Caco-2 (cell line): ENCODE results near the gene SHISAL2A. TPM values are rescaled to one million over a fixed set of nuclear protein-coding genes. Genes with fewer than 3 reads are reported as not detected.

Source experiments
- BruUV-seq: library from RNA; stranded (reverse); fragments of 400-500 nt; replicated peaks from 2 replicates; lab custom pipeline; 2021; lab: Mats Ljungman, UMichigan
- CTCF ChIA-PET: fragments of 300-600 bp; sonication (Branson Sonifier 250); formaldehyde crosslinking; loops from one replicate; lab custom pipeline; 2022; ENCODE audit warnings: antibody characterized with exemption; lab: Charles Lee
- POLR2A ChIA-PET: fragments of 300-600 bp; sonication (Branson Sonifier 250); formaldehyde crosslinking; loops from one replicate; lab custom pipeline; 2022; ENCODE audit warnings: antibody characterized with exemption; lab: Charles Lee
- DNase-seq, 2 experiments: peaks; one replicate each; pipeline versions ENCODE4 v3.0.0 to v3.0.0-alpha.2; 2020 to 2022
- H3K27me3 ChIP-seq: replicated peaks from 2 replicates; pipeline ENCODE4 v1.6.0; 2011; ENCODE audit warnings: low read length; ENCODE audit not compliant: control insufficient read depth, insufficient read depth
- H3K36me3 ChIP-seq: 2 replicates; pipeline ENCODE4 v1.5.1; 2011; ENCODE audit warnings: low read length; ENCODE audit not compliant: control insufficient read depth, insufficient read depth
- H3K4me1 ChIP-seq: fragments of 250-450 bp; sonication (Bioruptor Pico); 2 replicates; pipeline ENCODE4 v1.5.1; 2020; ENCODE audit warnings: mild to moderate bottlenecking
- H3K4me3 ChIP-seq: 2 replicates; pipeline ENCODE4 v1.5.1; 2011; ENCODE audit warnings: low read depth, mild to moderate bottlenecking, control low read depth, low read length
- H3K9me3 ChIP-seq: fragments of 250-450 bp; sonication (Bioruptor Pico); 2 replicates; pipeline ENCODE4 v1.5.1; 2020; ENCODE audit warnings: mild to moderate bottlenecking, moderate library complexity
- H3K27ac Mint-ChIP-seq: one replicate; pipeline ENCODE4 v1.8.0; 2022; ENCODE audit warnings: mixed read lengths; ENCODE audit not compliant: unreplicated experiment
- H3K27me3 Mint-ChIP-seq: one replicate; pipeline ENCODE4 v1.8.0; 2022; ENCODE audit warnings: mixed read lengths; ENCODE audit not compliant: insufficient read depth, unreplicated experiment
- H3K36me3 Mint-ChIP-seq: one replicate; pipeline ENCODE4 v1.8.0; 2022; ENCODE audit warnings: mild to moderate bottlenecking, mixed read lengths; ENCODE audit not compliant: insufficient read depth, unreplicated experiment
- H3K4me1 Mint-ChIP-seq: one replicate; pipeline ENCODE4 v1.8.0; 2022; ENCODE audit warnings: low read depth, mixed read lengths; ENCODE audit not compliant: unreplicated experiment
- H3K4me3 Mint-ChIP-seq: one replicate; pipeline ENCODE4 v1.8.0; 2022; ENCODE audit warnings: mild to moderate bottlenecking, moderate library complexity, mixed read lengths; ENCODE audit not compliant: unreplicated experiment
- H3K9me3 Mint-ChIP-seq: one replicate; pipeline ENCODE4 v1.8.0; 2022; ENCODE audit warnings: mixed read lengths; ENCODE audit not compliant: unreplicated experiment
- CTCF ChIP-seq, 2 experiments: fragments of 200-600 bp in 1 of 2; IDR thresholded peaks; 1 replicate in 1 of 2; 2 replicates in 1 of 2; pipeline versions ENCODE4 v1.5.1 to v1.8.0; 2011 to 2022; ENCODE audit warnings: antibody characterized with exemption in 1 of 2, control low read depth in 1 of 2, inconsistent platforms in 1 of 2, low read depth in 1 of 2, low read length in 1 of 2, mild to moderate bottlenecking in 1 of 2, moderate library complexity in 1 of 2; ENCODE audit not compliant: insufficient read depth in 1 of 2, severe bottlenecking in 1 of 2, unreplicated experiment in 1 of 2
- intact Hi-C: fragments of 100-400 bp; cut with micrococcal nuclease; formaldehyde crosslinking; loops from one replicate; pipeline ENCODE4 v1.10.0; 2022; ENCODE audit not compliant: unreplicated experiment
- total RNA-seq: library from RNA; stranded (reverse); gene quantifications from 2 replicates; pipeline ENCODE4 v1.2.3, GENCODE V29; 2022

Gene SHISAL2A
- total RNA-seq, 1 experiment from 2014 or later: 3.7 TPM

GRCh38 chr1:52636721-52637695, 4.0 kb downstream of the SHISAL2A start:
- Mint-ChIP-seq H3K9me3 (no peaks in the 10 kb centered on the region), H3K4me3 (no peak overlapping the region), H3K27ac (no peak overlapping the region), H3K4me1 (peaks cover 8% of the 10 kb centered on the region), H3K27me3 (no peaks in the 10 kb centered on the region), H3K36me3 (peaks cover 5% of the 10 kb centered on the region)
- Histone ChIP-seq H3K36me3 (no peaks in the 10 kb centered on the region), H3K4me3 (no peak overlapping the region), H3K4me1 (peaks cover 8% of the 10 kb centered on the region), H3K27me3 (no peaks in the 10 kb centered on the region), H3K9me3 (no peaks in the 10 kb centered on the region; the same call in 1 of the 2 replicates)
- no peak for DNase-seq
- no TSS peak for BruUV-seq
- ChIA-PET CTCF (no interaction called here), POLR2A (no interaction called here)
- TF ChIP-seq CTCF (IDR thresholded peaks at IDR 0.05; ENCODE audit: insufficient read depth in 1 of 2, low read depth in 1 of 2, low read length in 1 of 2, severe bottlenecking in 1 of 2, unreplicated experiment in 1 of 2): no peak
- intact Hi-C loops: no loop called here

GRCh38 chr1:52637946-52638345, 5.0 kb downstream of the SHISAL2A start:
- Histone ChIP-seq H3K27me3 (no peaks in the 10 kb centered on the region), H3K36me3 (no peaks in the 10 kb centered on the region), H3K9me3 (no peaks in the 10 kb centered on the region; the same call in 1 of the 2 replicates), H3K4me3 (no peak overlapping the region), H3K4me1 (peaks cover 7% of the 10 kb centered on the region)
- no peak overlapping the region for H3K27ac Mint-ChIP-seq
- H3K36me3 Mint-ChIP-seq: peaks cover 5% of the 10 kb centered on the region
- intact Hi-C loops: no loop called here
- no TSS peak for BruUV-seq
- TF ChIP-seq CTCF (IDR thresholded peaks at IDR 0.05; ENCODE audit: insufficient read depth in 1 of 2, low read depth in 1 of 2, low read length in 1 of 2, severe bottlenecking in 1 of 2, unreplicated experiment in 1 of 2): no peak
- DNase-seq: no peak
- no peaks in the 10 kb centered on the region for H3K9me3 Mint-ChIP-seq
- H3K4me3 Mint-ChIP-seq: no peak overlapping the region
- H3K4me1 Mint-ChIP-seq: peaks cover 8% of the 10 kb centered on the region
- POLR2A ChIA-PET: no interaction called here
- H3K27me3 Mint-ChIP-seq: no peaks in the 10 kb centered on the region
- CTCF ChIA-PET: no interaction called here

GRCh38 chr1:52640697-52641096, 7.7 kb downstream of the SHISAL2A start:
- DNase-seq: no peak
- Histone ChIP-seq H3K36me3 (no peaks in the 10 kb centered on the region), H3K4me3 (no peak overlapping the region), H3K9me3 (no peaks in the 10 kb centered on the region), H3K27me3 (no peaks in the 10 kb centered on the region), H3K4me1 (peaks cover under 1% of the 10 kb centered on the region)
- no TSS peak for BruUV-seq
- Mint-ChIP-seq H3K27me3 (no peaks in the 10 kb centered on the region), H3K4me1 (no peaks in the 10 kb centered on the region), H3K36me3 (no peaks in the 10 kb centered on the region), H3K4me3 (no peak overlapping the region), H3K27ac (no peak overlapping the region), H3K9me3 (no peaks in the 10 kb centered on the region)
- CTCF ChIA-PET: no interaction called here
- no peak for TF ChIP-seq CTCF (IDR thresholded peaks at IDR 0.05; ENCODE audit: insufficient read depth in 1 of 2, low read depth in 1 of 2, low read length in 1 of 2, severe bottlenecking in 1 of 2, unreplicated experiment in 1 of 2)
- intact Hi-C loops: no loop called here
- POLR2A ChIA-PET: interaction anchor here (0.7 kb wide), 1 partner anchor 46 kb away, joined by 3 read pairs; no protein-coding TSS in a partner anchor
